Measurements from ENCODE around the gene CNIH3.

DNA sequence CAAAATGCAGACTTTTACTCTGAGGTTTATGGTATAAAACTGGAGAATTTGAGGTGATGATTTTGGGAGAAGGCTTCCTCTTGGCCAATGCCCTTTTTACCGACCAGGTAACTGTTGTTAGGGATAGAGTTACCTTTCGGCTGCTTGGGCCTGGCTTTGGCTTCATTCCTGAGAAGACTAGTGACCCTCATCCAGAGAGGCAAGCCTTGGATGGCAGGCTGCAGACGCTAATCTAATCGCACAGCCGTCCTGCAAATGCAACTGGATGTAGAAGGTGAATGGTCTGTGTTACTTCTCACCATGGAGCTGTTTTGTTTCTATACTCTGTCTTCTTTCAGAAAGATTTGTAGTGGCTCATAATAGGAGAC is 124.6 kb downstream of the CNIH3 start:
- TF ChIP-seq, protein P1, sequence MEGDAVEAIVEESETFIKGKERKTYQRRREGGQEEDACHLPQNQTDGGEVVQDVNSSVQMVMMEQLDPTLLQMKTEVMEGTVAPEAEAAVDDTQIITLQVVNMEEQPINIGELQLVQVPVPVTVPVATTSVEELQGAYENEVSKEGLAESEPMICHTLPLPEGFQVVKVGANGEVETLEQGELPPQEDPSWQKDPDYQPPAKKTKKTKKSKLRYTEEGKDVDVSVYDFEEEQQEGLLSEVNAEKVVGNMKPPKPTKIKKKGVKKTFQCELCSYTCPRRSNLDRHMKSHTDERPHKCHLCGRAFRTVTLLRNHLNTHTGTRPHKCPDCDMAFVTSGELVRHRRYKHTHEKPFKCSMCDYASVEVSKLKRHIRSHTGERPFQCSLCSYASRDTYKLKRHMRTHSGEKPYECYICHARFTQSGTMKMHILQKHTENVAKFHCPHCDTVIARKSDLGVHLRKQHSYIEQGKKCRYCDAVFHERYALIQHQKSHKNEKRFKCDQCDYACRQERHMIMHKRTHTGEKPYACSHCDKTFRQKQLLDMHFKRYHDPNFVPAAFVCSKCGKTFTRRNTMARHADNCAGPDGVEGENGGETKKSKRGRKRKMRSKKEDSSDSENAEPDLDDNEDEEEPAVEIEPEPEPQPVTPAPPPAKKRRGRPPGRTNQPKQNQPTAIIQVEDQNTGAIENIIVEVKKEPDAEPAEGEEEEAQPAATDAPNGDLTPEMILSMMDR (conservative IDR thresholded peaks at IDR 0.05 in 1 of 2, IDR thresholded peaks at IDR 0.05 in 1 of 2; ENCODE audit: low read depth in 1 of 2, low read length in 2 of 2) = no peak
- no peak for TF ChIP-seq EZH2 (IDR thresholded peaks at IDR 0.05; ENCODE audit: low read length, missing control alignments)

Data from fibroblast of lung (primary cell).